ENCODE measurements around the gene OR10K1.

The OR10K1 gene

GRCh38 chr1:158471920-158472319 is 10.3 kb downstream of the OR10K1 start, which contains the start of gene OR10R2:
Gene OR10R2, plus strand, starts transcription at chr1:158472220. Its CDS starts 106 bp downstream, at chr1:158472326.
- H3K4me1 ChIP-seq (ENCODE audit: control insufficient read depth, low read depth, low read length), result no peaks in the 10 kb centered on the region
- H3K36me3 ChIP-seq (ENCODE audit: control insufficient read depth, low read depth, low read length), result no peaks in the 10 kb centered on the region
- no peak within 1 kb of the TSS for H3K9ac ChIP-seq (ENCODE audit: low read length)
- H3K27ac ChIP-seq (ENCODE audit: low read length), result no peak within 1 kb of the TSS
- H3K4me3 ChIP-seq (ENCODE audit: low read length), result no peak within 1 kb of the TSS
- no peaks in the 10 kb centered on the region for H3K9me3 ChIP-seq (ENCODE audit: control insufficient read depth, low read depth, low read length)
- H3K27me3 ChIP-seq (ENCODE audit: control insufficient read depth, insufficient read depth, low read length), result no peaks in the 10 kb centered on the region

- no peaks in the 10 kb centered on the region for H3K36me3 ChIP-seq (ENCODE audit: control insufficient read depth, low read depth, low read length)
- no peaks in the 10 kb centered on the region for H3K4me1 ChIP-seq (ENCODE audit: control insufficient read depth, low read depth, low read length)
- no peaks in the 10 kb centered on the region for H3K27me3 ChIP-seq (ENCODE audit: control insufficient read depth, insufficient read depth, low read length)
- no peak overlapping the region for H3K9ac ChIP-seq (ENCODE audit: low read length)
- no peak overlapping the region for H3K27ac ChIP-seq (ENCODE audit: low read length)
- no peak overlapping the region for H3K4me3 ChIP-seq (ENCODE audit: low read length)
- H3K9me3 ChIP-seq (ENCODE audit: control insufficient read depth, low read depth, low read length), result no peaks in the 10 kb centered on the region
Observed at GRCh38 chr1:158485455-158485854, 23.8 kb downstream of the OR10K1 start.

DNA sequence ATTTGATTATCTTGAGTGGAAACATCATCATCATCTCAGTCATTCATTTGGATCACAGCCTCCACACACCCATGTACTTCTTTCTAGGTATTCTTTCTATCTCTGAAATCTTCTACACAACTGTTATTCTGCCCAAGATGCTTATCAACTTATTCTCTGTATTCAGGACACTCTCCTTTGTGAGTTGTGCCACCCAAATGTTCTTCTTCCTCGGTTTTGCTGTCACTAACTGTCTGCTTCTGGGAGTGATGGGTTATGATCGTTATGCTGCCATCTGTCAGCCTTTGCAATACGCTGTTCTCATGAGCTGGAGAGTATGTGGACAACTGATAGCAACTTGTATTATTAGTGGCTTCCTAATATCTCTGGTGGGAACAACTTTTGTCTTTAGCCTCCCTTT is 29.7 kb downstream of the OR10K1 start:
- Histone ChIP-seq H3K36me3 (ENCODE audit: control insufficient read depth, low read depth, low read length) (no peaks in the 10 kb centered on the region), H3K27me3 (ENCODE audit: control insufficient read depth, insufficient read depth, low read length) (no peaks in the 10 kb centered on the region), H3K9me3 (ENCODE audit: control insufficient read depth, low read depth, low read length) (no peaks in the 10 kb centered on the region), H3K4me1 (ENCODE audit: control insufficient read depth, low read depth, low read length) (no peaks in the 10 kb centered on the region), H3K9ac (ENCODE audit: low read length) (no peak overlapping the region), H3K4me3 (ENCODE audit: low read length) (no peak overlapping the region), H3K27ac (ENCODE audit: low read length) (no peak overlapping the region)

DNA sequence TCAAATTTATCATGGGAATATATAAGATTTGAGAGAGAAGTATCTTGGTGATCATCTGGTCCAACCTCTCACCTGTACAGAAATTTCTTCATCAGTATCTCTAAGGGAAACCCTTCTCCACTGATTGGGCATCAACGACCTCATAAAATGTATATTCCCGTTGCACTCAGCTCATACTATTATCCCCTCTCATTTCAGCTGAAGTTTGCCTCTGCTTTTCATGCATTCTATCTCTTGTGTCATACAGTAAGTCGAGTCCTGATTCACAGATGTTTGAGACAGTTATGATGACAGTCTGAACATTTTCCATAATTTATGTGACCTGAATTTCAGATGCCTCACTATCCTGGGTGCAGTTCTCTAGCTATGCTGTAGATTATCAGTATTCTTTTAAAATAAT is 31.4 kb downstream of the OR10K1 start:
- no peak overlapping the region for H3K4me3 ChIP-seq (ENCODE audit: low read length)
- H3K9me3 ChIP-seq (ENCODE audit: control insufficient read depth, low read depth, low read length), result no peaks in the 10 kb centered on the region
- H3K27me3 ChIP-seq (ENCODE audit: control insufficient read depth, insufficient read depth, low read length), result no peaks in the 10 kb centered on the region
- H3K27ac ChIP-seq (ENCODE audit: low read length), result no peak overlapping the region
- H3K36me3 ChIP-seq (ENCODE audit: control insufficient read depth, low read depth, low read length), result no peaks in the 10 kb centered on the region
- H3K4me1 ChIP-seq (ENCODE audit: control insufficient read depth, low read depth, low read length), result no peaks in the 10 kb centered on the region
- no peak overlapping the region for H3K9ac ChIP-seq (ENCODE audit: low read length)

- Histone ChIP-seq H3K36me3 (ENCODE audit: control insufficient read depth, low read depth, low read length) (no peaks in the 10 kb centered on the region), H3K27ac (ENCODE audit: low read length) (no peak overlapping the region), H3K4me3 (ENCODE audit: low read length) (no peak overlapping the region), H3K9me3 (ENCODE audit: control insufficient read depth, low read depth, low read length) (no peaks in the 10 kb centered on the region), H3K4me1 (ENCODE audit: control insufficient read depth, low read depth, low read length) (no peaks in the 10 kb centered on the region), H3K9ac (ENCODE audit: low read length) (no peak overlapping the region), H3K27me3 (ENCODE audit: control insufficient read depth, insufficient read depth, low read length) (no peaks in the 10 kb centered on the region)
Observed at GRCh38 chr1:158494796-158495195, 33.2 kb downstream of the OR10K1 start.

DNA sequence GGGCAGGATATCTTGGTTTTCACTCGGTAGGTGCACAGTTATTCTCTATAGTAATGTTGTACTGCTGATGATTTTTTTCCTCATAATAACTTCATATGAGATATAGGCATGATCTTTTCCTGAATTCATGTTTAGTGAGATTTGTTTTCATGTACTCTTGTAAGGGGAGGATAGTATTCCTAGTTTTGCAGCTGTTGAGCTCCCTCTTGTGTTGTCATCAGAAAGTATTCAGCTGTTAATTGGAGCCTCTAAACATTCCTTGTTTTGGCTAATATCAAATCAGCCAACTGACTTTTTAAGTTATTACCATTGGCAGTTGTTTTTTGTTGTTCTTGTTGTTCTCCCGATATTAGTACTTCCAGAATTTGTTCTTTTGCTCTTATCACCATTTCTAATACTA is 34.7 kb downstream of the OR10K1 start:
- Histone ChIP-seq H3K9ac (ENCODE audit: low read length) (no peak overlapping the region), H3K27me3 (ENCODE audit: control insufficient read depth, insufficient read depth, low read length) (no peaks in the 10 kb centered on the region), H3K9me3 (ENCODE audit: control insufficient read depth, low read depth, low read length) (no peaks in the 10 kb centered on the region), H3K27ac (ENCODE audit: low read length) (no peak overlapping the region), H3K4me1 (ENCODE audit: control insufficient read depth, low read depth, low read length) (no peaks in the 10 kb centered on the region), H3K4me3 (ENCODE audit: low read length) (no peak overlapping the region), H3K36me3 (ENCODE audit: control insufficient read depth, low read depth, low read length) (no peaks in the 10 kb centered on the region)

- H3K4me3 ChIP-seq (ENCODE audit: low read length), result no peak overlapping the region
- no peaks in the 10 kb centered on the region for H3K27me3 ChIP-seq (ENCODE audit: control insufficient read depth, insufficient read depth, low read length)
- no peak overlapping the region for H3K27ac ChIP-seq (ENCODE audit: low read length)
- H3K36me3 ChIP-seq (ENCODE audit: control insufficient read depth, low read depth, low read length), result no peaks in the 10 kb centered on the region
- no peak overlapping the region for H3K9ac ChIP-seq (ENCODE audit: low read length)
- H3K9me3 ChIP-seq (ENCODE audit: control insufficient read depth, low read depth, low read length), result no peaks in the 10 kb centered on the region
- no peaks in the 10 kb centered on the region for H3K4me1 ChIP-seq (ENCODE audit: control insufficient read depth, low read depth, low read length)
Observed at GRCh38 chr1:158506369-158506987, 44.8 kb downstream of the OR10K1 start.

DNA sequence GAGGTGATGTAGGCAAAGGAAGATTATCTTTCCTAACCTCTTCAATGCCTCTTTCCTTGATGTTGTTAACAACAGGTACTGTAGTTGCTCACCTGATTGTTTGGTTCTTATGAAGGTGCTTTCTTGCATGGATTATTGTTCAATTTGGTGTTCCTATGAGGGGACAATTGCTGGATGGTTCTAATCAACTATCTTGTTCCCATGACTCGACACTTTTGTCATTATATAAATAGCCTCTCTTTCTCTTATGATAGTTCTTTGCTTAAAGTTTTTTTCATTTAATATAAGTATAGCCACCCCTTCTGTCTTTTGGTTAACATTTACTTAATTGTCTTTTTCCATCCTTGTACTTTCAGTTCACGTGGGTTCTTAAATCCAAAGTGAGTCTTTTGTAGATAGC is 45.9 kb downstream of the OR10K1 start:
- Histone ChIP-seq H3K9me3 (ENCODE audit: control insufficient read depth, low read depth, low read length) (no peaks in the 10 kb centered on the region), H3K4me1 (ENCODE audit: control insufficient read depth, low read depth, low read length) (no peaks in the 10 kb centered on the region), H3K4me3 (ENCODE audit: low read length) (no peak overlapping the region), H3K36me3 (ENCODE audit: control insufficient read depth, low read depth, low read length) (no peaks in the 10 kb centered on the region), H3K27me3 (ENCODE audit: control insufficient read depth, insufficient read depth, low read length) (no peaks in the 10 kb centered on the region), H3K9ac (ENCODE audit: low read length) (no peak overlapping the region), H3K27ac (ENCODE audit: low read length) (no peak overlapping the region)

DNA sequence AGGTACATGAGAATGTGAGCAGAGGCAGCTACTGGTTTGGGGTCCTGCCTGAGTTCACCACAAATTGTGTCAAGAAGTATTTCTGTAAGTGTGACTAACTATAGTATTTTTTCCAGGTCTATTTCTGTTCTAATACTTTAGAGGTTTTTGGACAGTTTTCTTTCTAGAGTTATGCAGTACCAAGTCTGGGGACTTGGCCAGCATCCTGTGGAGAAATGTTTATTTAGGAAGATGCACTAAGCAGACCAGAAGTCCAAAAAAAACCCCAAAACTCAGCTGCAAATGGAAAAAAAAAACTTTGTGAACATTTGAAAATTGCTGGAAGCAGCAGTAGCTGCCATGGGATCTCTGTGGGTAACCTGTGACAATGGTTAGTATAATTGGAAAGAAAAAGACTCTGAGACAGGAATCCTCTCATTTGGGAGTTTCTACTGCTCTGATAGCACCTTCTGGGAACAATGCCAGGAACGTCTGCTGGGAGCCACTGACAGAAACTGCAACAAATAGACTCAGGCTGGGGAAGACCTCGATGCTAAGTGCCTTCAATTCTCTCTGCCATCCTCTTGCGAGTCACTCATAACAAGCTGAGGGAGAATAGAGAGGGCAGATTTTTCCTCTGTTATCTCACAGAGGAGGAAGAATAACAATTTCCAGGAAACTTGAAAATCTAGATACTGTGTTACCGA is 48.0 kb downstream of the OR10K1 start:
- H3K9ac ChIP-seq (ENCODE audit: low read length), result no peak overlapping the region
- no peak overlapping the region for H3K27ac ChIP-seq (ENCODE audit: low read length)
- no peaks in the 10 kb centered on the region for H3K36me3 ChIP-seq (ENCODE audit: control insufficient read depth, low read depth, low read length)
- H3K4me3 ChIP-seq (ENCODE audit: low read length), result no peak overlapping the region
- no peaks in the 10 kb centered on the region for H3K4me1 ChIP-seq (ENCODE audit: control insufficient read depth, low read depth, low read length)
- no peaks in the 10 kb centered on the region for H3K9me3 ChIP-seq (ENCODE audit: control insufficient read depth, low read depth, low read length)
- H3K27me3 ChIP-seq (ENCODE audit: control insufficient read depth, insufficient read depth, low read length), result no peaks in the 10 kb centered on the region

- Histone ChIP-seq H3K27ac (ENCODE audit: low read length) (no peak overlapping the region), H3K27me3 (ENCODE audit: control insufficient read depth, insufficient read depth, low read length) (no peaks in the 10 kb centered on the region), H3K4me3 (ENCODE audit: low read length) (no peak overlapping the region), H3K36me3 (ENCODE audit: control insufficient read depth, low read depth, low read length) (no peaks in the 10 kb centered on the region), H3K4me1 (ENCODE audit: control insufficient read depth, low read depth, low read length) (peaks cover 6% of the 10 kb centered on the region), H3K9me3 (ENCODE audit: control insufficient read depth, low read depth, low read length) (no peaks in the 10 kb centered on the region), H3K9ac (ENCODE audit: low read length) (no peak overlapping the region)
Observed at GRCh38 chr1:158516966-158517365, 55.3 kb downstream of the OR10K1 start.

Measured in iPS-18a (cell line).